IMR-90 (cell line): Measurements from ENCODE around the gene C20orf144. TPM values are rescaled to one million over a fixed set of nuclear protein-coding genes. Genes with fewer than 3 reads are reported as not detected.

Source experiments
- ATAC-seq: fragments of 200-7000 bp; cut with Tn5 transposase; 2 replicates; pipeline ENCODE4 v1.9.1; 2020; ENCODE audit warnings: low read depth, mild to moderate bottlenecking, moderate library complexity
- BruUV-seq: library from RNA; stranded (reverse); fragments of 400-500 nt; replicated peaks from 2 replicates; lab custom pipeline; 2021; lab: Mats Ljungman, UMichigan
- CTCF ChIA-PET: fragments of 300-600 bp; formaldehyde crosslinking; extraction: SDS; loops from one replicate; lab custom pipeline; 2021; ENCODE audit warnings: antibody characterized with exemption; lab: Yijun Ruan, JAX
- POLR2A ChIA-PET: fragments of 300-600 bp; sonication (Branson Sonifier 250); formaldehyde crosslinking; loops from one replicate; lab custom pipeline; 2022; ENCODE audit warnings: antibody characterized with exemption; ENCODE audit not compliant: unreplicated experiment; lab: Charles Lee
- DNase-seq: peaks from one replicate; pipeline ENCODE4 v3.0.0; 2013
- H2AFZ ChIP-seq: replicated peaks from 2 replicates; pipeline ENCODE3; 2013; ENCODE audit warnings: low read length, mild to moderate bottlenecking; ENCODE audit not compliant: poor library complexity
- H2AK5ac ChIP-seq: 2 replicates; pipeline ENCODE4 v1.6.1; 2013; ENCODE audit warnings: low read depth, low read length, inconsistent platforms
- H2AK9ac ChIP-seq: replicated peaks from 2 replicates; pipeline ENCODE3; 2013; ENCODE audit warnings: mild to moderate bottlenecking, low read depth, low read length, moderate library complexity; ENCODE audit not compliant: poor library complexity
- H2BK120ac ChIP-seq: 2 replicates; pipeline ENCODE4 v1.6.1; 2013; ENCODE audit warnings: low read depth, low read length, inconsistent platforms
- H2BK15ac ChIP-seq: 3 replicates; pipeline ENCODE4 v1.6.1; 2013; ENCODE audit warnings: low read depth, low read length, inconsistent platforms
- H2BK20ac ChIP-seq: 2 replicates; pipeline ENCODE4 v1.6.1; 2013; ENCODE audit warnings: low read depth, mild to moderate bottlenecking, inconsistent platforms, low read length, moderate library complexity
- H2BK5ac ChIP-seq: 2 replicates; pipeline ENCODE4 v1.6.1; 2013; ENCODE audit warnings: mild to moderate bottlenecking, low read depth, low read length, inconsistent platforms; ENCODE audit not compliant: poor library complexity, severe bottlenecking
- H3K14ac ChIP-seq: replicated peaks from 2 replicates; pipeline ENCODE4 v1.6.1; 2013; ENCODE audit warnings: low read depth, low read length, inconsistent platforms
- H3K18ac ChIP-seq: 2 replicates; pipeline ENCODE4 v1.6.1; 2013; ENCODE audit warnings: low read depth, low read length, control low read depth
- H3K23ac ChIP-seq: 2 replicates; pipeline ENCODE4 v1.6.1; 2013; ENCODE audit warnings: low read depth, low read length, inconsistent platforms
- H3K27ac ChIP-seq: 2 replicates; pipeline ENCODE4 v1.5.1; 2013; ENCODE audit warnings: mild to moderate bottlenecking, control low read depth, low read length; ENCODE audit not compliant: insufficient read depth
- H3K27me3 ChIP-seq: 2 replicates; pipeline ENCODE4 v1.6.1; 2013; ENCODE audit warnings: low read length; ENCODE audit not compliant: control insufficient read depth, insufficient read depth
- H3K36me3 ChIP-seq: 2 replicates; pipeline ENCODE4 v1.6.1; 2013; ENCODE audit warnings: low read length, mixed read lengths; ENCODE audit not compliant: control insufficient read depth, insufficient read depth
- H3K4ac ChIP-seq: 2 replicates; pipeline ENCODE4 v1.6.1; 2013; ENCODE audit warnings: low read depth, low read length, inconsistent platforms
- H3K4me1 ChIP-seq: 2 replicates; pipeline ENCODE4 v1.6.1; 2013; ENCODE audit warnings: low read length, mixed read lengths; ENCODE audit not compliant: control insufficient read depth, insufficient read depth
- H3K4me2 ChIP-seq: 2 replicates; pipeline ENCODE4 v1.6.1; 2013; ENCODE audit warnings: low read depth, mild to moderate bottlenecking, control low read depth, low read length, moderate library complexity
- H3K4me3 ChIP-seq: 2 replicates; pipeline ENCODE4 v1.5.1; 2013; ENCODE audit warnings: low read depth, mild to moderate bottlenecking, control low read depth, low read length, moderate library complexity; ENCODE audit not compliant: insufficient read depth
- H3K56ac ChIP-seq: 2 replicates; pipeline ENCODE4 v1.6.1; 2013; ENCODE audit warnings: low read length, inconsistent platforms; ENCODE audit not compliant: insufficient read depth; ENCODE audit errors: extremely low read depth
- H3K79me1 ChIP-seq, 2 experiments: 2 replicates each; pipeline ENCODE4 v1.6.1; 2013; ENCODE audit warnings: low read length in 2 of 2, inconsistent platforms in 1 of 2, low read depth in 1 of 2
- H3K9ac ChIP-seq: 2 replicates; pipeline ENCODE4 v1.6.1; 2013; ENCODE audit warnings: low read depth, low read length, control low read depth
- H3K9me1 ChIP-seq: 2 replicates; pipeline ENCODE4 v1.6.1; 2013; ENCODE audit warnings: low read length, inconsistent platforms; ENCODE audit not compliant: insufficient read depth
- H3K9me3 ChIP-seq: 2 replicates; pipeline ENCODE4 v1.6.1; 2013; ENCODE audit warnings: low read length; ENCODE audit not compliant: control insufficient read depth, insufficient read depth
- H4K20me1 ChIP-seq: 2 replicates; pipeline ENCODE4 v1.6.1; 2013; ENCODE audit warnings: low read length, inconsistent platforms; ENCODE audit not compliant: insufficient read depth
- H4K5ac ChIP-seq: 2 replicates; pipeline ENCODE4 v1.6.1; 2013; ENCODE audit warnings: mild to moderate bottlenecking, low read depth, low read length, control low read depth
- H4K8ac ChIP-seq, 2 experiments: 2 replicates each; pipeline ENCODE4 v1.6.1; 2013; ENCODE audit warnings: low read depth in 2 of 2, low read length in 2 of 2, control low read depth in 1 of 2, inconsistent platforms in 1 of 2
- H4K91ac ChIP-seq: 2 replicates; pipeline ENCODE4 v1.6.1; 2013; ENCODE audit warnings: low read depth, low read length, inconsistent platforms; ENCODE audit not compliant: insufficient read depth
- BHLHE40 ChIP-seq: fragments of 150-350 bp; IDR thresholded peaks from 2 replicates; pipeline ENCODE4 v1.6.1; 2016; ENCODE audit warnings: mild to moderate bottlenecking, low read depth, low read length
- CEBPB ChIP-seq: IDR thresholded peaks from 2 replicates; pipeline ENCODE4 v1.6.1; 2012; ENCODE audit warnings: low read depth, low read length, improper control_type of control experiment
- CHD1 ChIP-seq: IDR thresholded peaks from 2 replicates; pipeline ENCODE4 v1.6.1; 2012; ENCODE audit warnings: low read depth, low read length, improper control_type of control experiment
- CTCF ChIP-seq: conservative IDR thresholded peaks from 2 replicates; pipeline ENCODE4 v1.5.1; 2012; ENCODE audit warnings: mild to moderate bottlenecking, low read depth, low read length, improper control_type of control experiment
- ELK1 ChIP-seq: fragments of 150-350 bp; IDR thresholded peaks from 2 replicates; pipeline ENCODE4 v1.6.1; 2016; ENCODE audit warnings: low read depth, mild to moderate bottlenecking, low read length, moderate library complexity, borderline replicate concordance
- FOS ChIP-seq: fragments of 150-350 bp; IDR thresholded peaks from 2 replicates; pipeline ENCODE4 v1.6.1; 2016; ENCODE audit warnings: low read depth, low read length
- MAZ ChIP-seq: IDR thresholded peaks from 2 replicates; pipeline ENCODE4 v1.6.1; 2012; ENCODE audit warnings: low read depth, mild to moderate bottlenecking, low read length, improper control_type of control experiment, moderate library complexity, borderline replicate concordance
- MXI1 ChIP-seq: IDR thresholded peaks from 2 replicates; pipeline ENCODE4 v1.6.1; 2012; ENCODE audit warnings: low read depth, mild to moderate bottlenecking, low read length, moderate library complexity, borderline replicate concordance
- NFE2L2 ChIP-seq: fragments of 150-350 bp; IDR thresholded peaks from 2 replicates; pipeline ENCODE4 v1.6.1; 2016; ENCODE audit warnings: low read depth, mild to moderate bottlenecking, low read length
- POLR2A ChIP-seq: IDR thresholded peaks from 2 replicates; pipeline ENCODE4 v1.6.1; 2012; ENCODE audit warnings: mild to moderate bottlenecking, low read depth, low read length
- RAD21 ChIP-seq: IDR thresholded peaks from 2 replicates; pipeline ENCODE4 v1.6.1; 2012; ENCODE audit warnings: low read length, improper control_type of control experiment
- RCOR1 ChIP-seq: IDR thresholded peaks from 2 replicates; pipeline ENCODE4 v1.6.1; 2012; ENCODE audit warnings: mild to moderate bottlenecking, low read length, improper control_type of control experiment; ENCODE audit not compliant: insufficient replicate concordance
- RFX5 ChIP-seq: IDR thresholded peaks from 2 replicates; pipeline ENCODE4 v1.8.0; 2012; ENCODE audit warnings: low read depth, mild to moderate bottlenecking, low read length, moderate library complexity
- SMC3 ChIP-seq: fragments of 150-350 bp; IDR thresholded peaks from 2 replicates; pipeline ENCODE4 v1.6.1; 2016; ENCODE audit warnings: low read depth, mild to moderate bottlenecking, antibody characterized with exemption, low read length, moderate library complexity
- WGBS, 2 experiments: methylation state at CpG; one replicate each; pipeline versions ENCODE4 v1.1.5 to v1.1.7; 2013; ENCODE audit warnings: missing lambda C conversion rate in 2 of 2; ENCODE audit not compliant: insufficient read length in 1 of 2; ENCODE audit errors: extremely low coverage in 2 of 2; 5-methylcytosine and 5-hydroxymethylcytosine counted together
- dilution Hi-C: fragments of 300-500 bp; cut with HindIII; formaldehyde crosslinking; loops from one replicate; pipeline ENCODE4 v1.14.3; 2018; ENCODE audit warnings: low sequenced_read_pairs; ENCODE audit not compliant: unreplicated experiment
- in situ Hi-C: fragments of 300-500 bp; cut with MboI; formaldehyde crosslinking; loops from 3 replicates; pipeline ENCODE4 v1.14.3; 2019; ENCODE audit warnings: low sequenced_read_pairs, inconsistent platforms, mixed read lengths
- intact Hi-C: fragments of 100-400 bp; cut with micrococcal nuclease; formaldehyde crosslinking; loops from 2 replicates; pipeline ENCODE4 v1.10.0; 2022
- polyA plus RNA-seq, 3 experiments: library from polyadenylated mRNA; depleted of rRNA; stranded (reverse); fragments of >200 nt; gene quantifications; 2 replicates each; pipeline ENCODE4 v1.2.3, GENCODE V29; 2012; ENCODE audit warnings: low replicate concordance in 1 of 3
- total RNA-seq: library from RNA; depleted of rRNA; stranded (reverse); fragments of >200 nt; gene quantifications from 2 replicates; pipeline ENCODE4 v1.2.3, GENCODE V29; 2012
- TF ChIP-seq, protein P1 (sequence below): fragments of 150-350 bp; IDR thresholded peaks from 2 replicates; pipeline ENCODE4 v1.6.1; 2017; ENCODE audit warnings: mild to moderate bottlenecking, antibody characterized with exemption, low read length, low read depth

C20orf144 gene
- total and polyA plus RNA-seq, 2 of the 4 experiments (the other 2 are of a cell fraction), result under 0.01 to 0.19 TPM

GRCh38 chr20:33650753-33651561, 11.2 kb upstream of the C20orf144 start:
- peaks cover 6% of the 10 kb centered on the region; the same call in 1 of the 2 replicates for H3K36me3 ChIP-seq
- ChIA-PET CTCF (interaction anchor here (0.6 kb wide), 1 partner anchor 197 kb away, joined by 4 read pairs; no protein-coding TSS in a partner anchor), POLR2A (no interaction called here)
- H3K4me3 ChIP-seq, result no peak overlapping the region
- H3K79me1 ChIP-seq, result no peaks in the 10 kb centered on the region
- H2BK5ac ChIP-seq, result no peak overlapping the region
- H2AFZ ChIP-seq, result no peak overlapping the region
- no peak overlapping the region for H3K4me2 ChIP-seq
- intact Hi-C loops, result no loop called here
- no peaks in the 10 kb centered on the region for H3K27me3 ChIP-seq
- no peak overlapping the region for H2BK15ac ChIP-seq
- no peak overlapping the region for H2AK9ac ChIP-seq
- DNase-seq (no peak), ATAC-seq (no peak)
- no peaks in the 10 kb centered on the region for H3K9me3 ChIP-seq
- dilution Hi-C loops, result no loop called here
- WGBS, 2 experiments, result no CpG with 5 or more reads among the region's 10 CpGs
- no peak overlapping the region for H3K56ac ChIP-seq
- no peak overlapping the region for H3K18ac ChIP-seq
- no peak overlapping the region for H4K8ac ChIP-seq
- H2BK20ac ChIP-seq, result no peak overlapping the region
- no peak overlapping the region for H3K23ac ChIP-seq
- H3K4me1 ChIP-seq, result peaks cover 3% of the 10 kb centered on the region; the same call in 1 of the 2 replicates
- no peak overlapping the region for H3K4ac ChIP-seq
- no peak overlapping the region for H2AK5ac ChIP-seq
- no peak overlapping the region for H3K27ac ChIP-seq
- H3K9ac ChIP-seq, result no peak overlapping the region
- peaks cover 14% of the 10 kb centered on the region; the same call in 1 of the 2 replicates for H3K9me1 ChIP-seq
- in situ Hi-C loops, result loop anchor here (5.0 kb wide), 1 partner anchor 199 kb away; no protein-coding TSS in a partner anchor
- no TSS peak for BruUV-seq
- H4K5ac ChIP-seq, result no peak overlapping the region
- H4K91ac ChIP-seq, result no peak overlapping the region
- H4K20me1 ChIP-seq, result peaks cover 9% of the 10 kb centered on the region; the same call in 1 of the 2 replicates
- no peak overlapping the region for H3K14ac ChIP-seq
- no peak for TF ChIP-seq CHD1
- TF ChIP-seq CTCF, result no peak
- no peak for TF ChIP-seq CEBPB
- TF ChIP-seq NFE2L2, result no peak
- no peak for TF ChIP-seq POLR2A
- TF ChIP-seq, protein P1, sequence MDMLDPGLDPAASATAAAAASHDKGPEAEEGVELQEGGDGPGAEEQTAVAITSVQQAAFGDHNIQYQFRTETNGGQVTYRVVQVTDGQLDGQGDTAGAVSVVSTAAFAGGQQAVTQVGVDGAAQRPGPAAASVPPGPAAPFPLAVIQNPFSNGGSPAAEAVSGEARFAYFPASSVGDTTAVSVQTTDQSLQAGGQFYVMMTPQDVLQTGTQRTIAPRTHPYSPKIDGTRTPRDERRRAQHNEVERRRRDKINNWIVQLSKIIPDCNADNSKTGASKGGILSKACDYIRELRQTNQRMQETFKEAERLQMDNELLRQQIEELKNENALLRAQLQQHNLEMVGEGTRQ, result no peak
- no peak for TF ChIP-seq RCOR1
- TF ChIP-seq FOS, result no peak
- no peak for TF ChIP-seq MAZ
- no peak for TF ChIP-seq RFX5
- no peak for TF ChIP-seq MXI1
- no peak for TF ChIP-seq SMC3
- no peak for TF ChIP-seq RAD21
- no peak for TF ChIP-seq ELK1
- no peak for TF ChIP-seq BHLHE40
- H2BK120ac ChIP-seq, result no peak overlapping the region
